HepG2 (cell line): ENCODE results near the gene HSD11B1L. TPM values are rescaled to one million over a fixed set of nuclear protein-coding genes. Genes with fewer than 3 reads are reported as not detected.
A peak's percentile ranks its signal among the peaks of the same experiment; 100 is the strongest.

Experiments used
- ATM ChIP-seq: fragments of 450-650 bp; IDR thresholded peaks from 2 replicates; pipeline ENCODE4 v1.7.1; 2017; ENCODE audit warnings: mild to moderate bottlenecking, borderline replicate concordance
- BCL6 ChIP-seq: IDR thresholded peaks from 2 replicates; pipeline ENCODE4 v1.6.1; 2016; ENCODE audit warnings: missing genetic modification reagents, missing compliant biosample characterization
- CREM ChIP-seq, 2 experiments: sonication (generic) in 1 of 2; formaldehyde crosslinking in 1 of 2; IDR thresholded peaks; 2 replicates each; pipeline versions ENCODE4 v1.4.0 to v1.6.1; 2016 to 2020; ENCODE audit warnings: antibody characterized with exemption in 1 of 2, mild to moderate bottlenecking in 1 of 2, missing genetic modification reagents in 1 of 2
- IKZF5 ChIP-seq: IDR thresholded peaks from 2 replicates; pipeline ENCODE4 v1.6.1; 2018; ENCODE audit warnings: missing genetic modification reagents, mild to moderate bottlenecking, missing compliant biosample characterization
- MED1 ChIP-seq: sonication (generic); formaldehyde crosslinking; IDR thresholded peaks from 2 replicates; pipeline ENCODE4 v1.4.0; 2020; ENCODE audit warnings: missing genetic modification reagents
- REXO4 ChIP-seq: sonication (generic); formaldehyde crosslinking; IDR thresholded peaks from 2 replicates; pipeline ENCODE4 v1.8.0; 2022; ENCODE audit warnings: missing genetic modification reagents, mild to moderate bottlenecking, borderline replicate concordance
- SKI ChIP-seq: fragments of 450-650 bp; IDR thresholded peaks from one replicate; pipeline ENCODE4 v1.6.1; 2018; ENCODE audit warnings: mild to moderate bottlenecking; ENCODE audit not compliant: partially characterized antibody
- SMARCE1 ChIP-seq: fragments of 450-650 bp; IDR thresholded peaks from 2 replicates; pipeline ENCODE4 v1.6.1; 2017; ENCODE audit warnings: borderline replicate concordance
- SNAPC2 ChIP-seq: sonication (generic); formaldehyde crosslinking; IDR thresholded peaks from 2 replicates; pipeline ENCODE4 v1.8.1; 2022; ENCODE audit warnings: mild to moderate bottlenecking, missing genetic modification reagents
- TBL1XR1 ChIP-seq: fragments of 150-350 bp; IDR thresholded peaks from 2 replicates; pipeline ENCODE4 v1.6.1; 2014; ENCODE audit warnings: borderline replicate concordance, low read length; ENCODE audit not compliant: partially characterized antibody
- ZBTB34 ChIP-seq: sonication (generic); formaldehyde crosslinking; IDR thresholded peaks from 2 replicates; pipeline ENCODE4 v1.8.0; 2022; ENCODE audit warnings: mild to moderate bottlenecking, missing genetic modification reagents
- ZC3H13 ChIP-seq: sonication (generic); formaldehyde crosslinking; IDR thresholded peaks from 2 replicates; pipeline ENCODE4 v1.8.1; 2023; ENCODE audit warnings: mild to moderate bottlenecking, missing genetic modification reagents, moderate library complexity
- ZMAT3 ChIP-seq: sonication (generic); formaldehyde crosslinking; conservative IDR thresholded peaks from 2 replicates; pipeline ENCODE4 v1.7.0; 2021; ENCODE audit warnings: missing genetic modification reagents
- ZNF12 ChIP-seq: sonication (generic); formaldehyde crosslinking; IDR thresholded peaks from 2 replicates; pipeline ENCODE4 v1.5.0; 2020; ENCODE audit warnings: missing genetic modification reagents
- ZNF124 ChIP-seq: sonication (generic); formaldehyde crosslinking; IDR thresholded peaks from 2 replicates; pipeline ENCODE4 v1.4.0; 2020; ENCODE audit warnings: missing genetic modification reagents
- ZNF225 ChIP-seq: sonication (generic); formaldehyde crosslinking; IDR thresholded peaks from 2 replicates; pipeline ENCODE4 v1.4.0; 2020; ENCODE audit warnings: mild to moderate bottlenecking, missing genetic modification reagents
- ZNF24 ChIP-seq: fragments of 450-650 bp; IDR thresholded peaks from 2 replicates; pipeline ENCODE4 v1.6.1; 2017; ENCODE audit warnings: antibody characterized with exemption, mild to moderate bottlenecking
- ZNF451 ChIP-seq: sonication (generic); formaldehyde crosslinking; IDR thresholded peaks from 2 replicates; pipeline ENCODE4 v1.5.0; 2020; ENCODE audit warnings: mild to moderate bottlenecking, missing genetic modification reagents
- ZNF558 ChIP-seq: sonication (generic); formaldehyde crosslinking; IDR thresholded peaks from 2 replicates; pipeline ENCODE4 v1.9.0; 2022; ENCODE audit warnings: mild to moderate bottlenecking, missing genetic modification reagents, borderline replicate concordance
- ZNF619 ChIP-seq: sonication (generic); formaldehyde crosslinking; IDR thresholded peaks from 2 replicates; pipeline ENCODE4 v1.4.0; 2020; ENCODE audit warnings: mild to moderate bottlenecking, missing genetic modification reagents
- ZNF737 ChIP-seq: sonication (generic); formaldehyde crosslinking; IDR thresholded peaks from 2 replicates; pipeline ENCODE4 v1.5.0; 2020; ENCODE audit warnings: missing genetic modification reagents, mild to moderate bottlenecking, borderline replicate concordance
- ZNF782 ChIP-seq: sonication (generic); formaldehyde crosslinking; IDR thresholded peaks from 2 replicates; pipeline ENCODE4 v1.4.0; 2020; ENCODE audit warnings: missing genetic modification reagents, mild to moderate bottlenecking, borderline replicate concordance
- polyA plus RNA-seq, 8 experiments: library from polyadenylated mRNA; depleted of rRNA in 3 of 8; stranded (reverse) in 7 of 8; unstranded in 1 of 8; fragments of >200 nt; fragmentation: Illumina TruSeq in 4 of 8; extraction: Trizol in 4 of 8; gene quantifications; 2 replicates each; pipeline versions ENCODE4 v1.2.1 to v1.2.3, GENCODE V29; 2011 to 2016; ENCODE audit warnings: low read depth in 4 of 8, missing spikeins in 1 of 8, mixed read lengths in 1 of 8; ENCODE audit not compliant: insufficient read depth in 1 of 8
- total RNA-seq, 5 experiments: library from RNA; depleted of rRNA; stranded (reverse); fragments of >200 nt; fragmentation: Illumina TruSeq; extraction: Trizol; gene quantifications; 2 replicates each; pipeline ENCODE4 v1.2.3, GENCODE V29; 2016; ENCODE audit warnings: low read depth in 1 of 5
- TF ChIP-seq, protein P1 (sequence below), 2 experiments: sonication (generic) in 1 of 2; formaldehyde crosslinking in 1 of 2; IDR thresholded peaks; 2 replicates each; pipeline versions ENCODE4 v1.4.0 to v1.6.1; 2016 to 2020; ENCODE audit warnings: borderline replicate concordance in 1 of 2, low read depth in 1 of 2, mild to moderate bottlenecking in 1 of 2, missing genetic modification reagents in 1 of 2

HSD11B1L gene
- total and polyA plus RNA-seq, 2 of the 13 experiments (the other 11 are each of a cell fraction or from before 2014, with no cell fraction given): 2.8 to 3.9 TPM

- TF ChIP-seq, protein P1, sequence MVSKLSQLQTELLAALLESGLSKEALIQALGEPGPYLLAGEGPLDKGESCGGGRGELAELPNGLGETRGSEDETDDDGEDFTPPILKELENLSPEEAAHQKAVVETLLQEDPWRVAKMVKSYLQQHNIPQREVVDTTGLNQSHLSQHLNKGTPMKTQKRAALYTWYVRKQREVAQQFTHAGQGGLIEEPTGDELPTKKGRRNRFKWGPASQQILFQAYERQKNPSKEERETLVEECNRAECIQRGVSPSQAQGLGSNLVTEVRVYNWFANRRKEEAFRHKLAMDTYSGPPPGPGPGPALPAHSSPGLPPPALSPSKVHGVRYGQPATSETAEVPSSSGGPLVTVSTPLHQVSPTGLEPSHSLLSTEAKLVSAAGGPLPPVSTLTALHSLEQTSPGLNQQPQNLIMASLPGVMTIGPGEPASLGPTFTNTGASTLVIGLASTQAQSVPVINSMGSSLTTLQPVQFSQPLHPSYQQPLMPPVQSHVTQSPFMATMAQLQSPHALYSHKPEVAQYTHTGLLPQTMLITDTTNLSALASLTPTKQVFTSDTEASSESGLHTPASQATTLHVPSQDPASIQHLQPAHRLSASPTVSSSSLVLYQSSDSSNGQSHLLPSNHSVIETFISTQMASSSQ (IDR thresholded peaks at IDR 0.05; ENCODE audit: low read depth): no peak
- TF ChIP-seq, protein P1 (CRISPR knock-in tag; IDR thresholded peaks at IDR 0.05; ENCODE audit: borderline replicate concordance): no peak
- no peak for TF ChIP-seq REXO4
- TF ChIP-seq ZNF124 (CRISPR knock-in tag): no peak
- no peak for TF ChIP-seq ZNF558
- no peak for TF ChIP-seq CREM (IDR thresholded peaks at IDR 0.05)
- no peak for TF ChIP-seq CREM (CRISPR knock-in tag; IDR thresholded peaks at IDR 0.05)
- TF ChIP-seq BCL6 (CRISPR knock-in tag): no peak
- TF ChIP-seq ZNF619: peak; percentile 46; the same call in 1 of the 2 replicates
- TF ChIP-seq ZNF782: no peak; the same call in 1 of the 2 replicates
- TF ChIP-seq ZNF737 (CRISPR knock-in tag): no peak
- no peak for TF ChIP-seq ZNF24
- no peak for TF ChIP-seq ATM
- TF ChIP-seq ZC3H13 (CRISPR knock-in tag): 0 out of 2 replicates have a peak, but pooled peaks have one; percentile 60
- no peak for TF ChIP-seq MED1 (CRISPR knock-in tag)
- TF ChIP-seq ZMAT3: no peak
- no peak for TF ChIP-seq ZNF12 (CRISPR knock-in tag)
- no peak for TF ChIP-seq ZNF225 (CRISPR knock-in tag)
- TF ChIP-seq SMARCE1: no peak
- no peak for TF ChIP-seq SKI
- TF ChIP-seq IKZF5 (CRISPR knock-in tag): no peak
- no peak for TF ChIP-seq ZNF451 (CRISPR knock-in tag)
- TF ChIP-seq SNAPC2 (CRISPR knock-in tag): no peak
- no peak for TF ChIP-seq ZBTB34
- TF ChIP-seq TBL1XR1: no peak
Observed at GRCh38 chr19:5687360-5688198, 6.8 kb downstream of the HSD11B1L start (continued).
